OCI-LY7 (cell line): ENCODE measurements around the gene BTRC.

Source experiments
- EZH2phosphoT487 ChIP-seq: fragments of 200-600 bp; sonication (generic); IDR thresholded peaks from 2 replicates; pipeline ENCODE4 v1.6.1; 2018; ENCODE audit warnings: low read depth, borderline replicate concordance, mild to moderate bottlenecking, mixed run types, antibody characterized with exemption, low read length, moderate library complexity, mixed read lengths
- TF ChIP-seq, protein P1 (sequence below): fragments of 200-600 bp; sonication (generic); conservative IDR thresholded peaks from 2 replicates; pipeline ENCODE4 v1.5.1; 2014; ENCODE audit warnings: mild to moderate bottlenecking, antibody characterized with exemption, low read length, moderate library complexity, mixed read lengths

DNA sequence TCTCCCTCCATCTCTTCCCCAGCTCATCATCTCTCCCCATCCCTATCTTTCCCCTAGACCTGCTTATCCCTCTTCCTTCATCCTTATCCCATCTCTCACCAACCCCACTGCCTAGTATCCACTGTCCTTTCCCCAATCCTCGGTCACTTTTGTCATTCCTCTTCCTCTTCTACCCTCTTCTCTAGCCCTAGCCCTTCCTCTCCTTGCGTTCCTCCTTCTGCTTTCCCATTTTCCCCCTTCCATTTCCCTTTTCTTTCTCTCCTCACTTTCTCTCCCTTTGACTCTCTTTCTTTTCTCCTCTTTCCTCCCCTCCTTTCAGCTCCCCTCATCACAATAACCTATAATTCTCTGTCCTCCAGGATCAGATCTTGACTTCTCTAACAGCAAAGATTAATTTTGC lies 150.5 kb downstream of the BTRC start:
- TF ChIP-seq, protein P1, sequence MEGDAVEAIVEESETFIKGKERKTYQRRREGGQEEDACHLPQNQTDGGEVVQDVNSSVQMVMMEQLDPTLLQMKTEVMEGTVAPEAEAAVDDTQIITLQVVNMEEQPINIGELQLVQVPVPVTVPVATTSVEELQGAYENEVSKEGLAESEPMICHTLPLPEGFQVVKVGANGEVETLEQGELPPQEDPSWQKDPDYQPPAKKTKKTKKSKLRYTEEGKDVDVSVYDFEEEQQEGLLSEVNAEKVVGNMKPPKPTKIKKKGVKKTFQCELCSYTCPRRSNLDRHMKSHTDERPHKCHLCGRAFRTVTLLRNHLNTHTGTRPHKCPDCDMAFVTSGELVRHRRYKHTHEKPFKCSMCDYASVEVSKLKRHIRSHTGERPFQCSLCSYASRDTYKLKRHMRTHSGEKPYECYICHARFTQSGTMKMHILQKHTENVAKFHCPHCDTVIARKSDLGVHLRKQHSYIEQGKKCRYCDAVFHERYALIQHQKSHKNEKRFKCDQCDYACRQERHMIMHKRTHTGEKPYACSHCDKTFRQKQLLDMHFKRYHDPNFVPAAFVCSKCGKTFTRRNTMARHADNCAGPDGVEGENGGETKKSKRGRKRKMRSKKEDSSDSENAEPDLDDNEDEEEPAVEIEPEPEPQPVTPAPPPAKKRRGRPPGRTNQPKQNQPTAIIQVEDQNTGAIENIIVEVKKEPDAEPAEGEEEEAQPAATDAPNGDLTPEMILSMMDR = no peak
- no peak for TF ChIP-seq EZH2phosphoT487
